ENCODE results near the gene CALML6.

CALML6 gene

GRCh38 chr1:1956101-1956500, 41.0 kb downstream of the CALML6 start:
- Histone ChIP-seq H2AFZ (ENCODE audit: low read length) (no peak overlapping the region), H4K20me1 (ENCODE audit: insufficient read depth, low read length, poor library complexity, severe bottlenecking) (no peaks in the 10 kb centered on the region), H3K4me2 (ENCODE audit: low read depth, low read length, poor library complexity, severe bottlenecking) (no peak overlapping the region), H3K9ac (ENCODE audit: low read depth, low read length, poor library complexity, severe bottlenecking) (no peak overlapping the region), H3K36me3 (ENCODE audit: insufficient read depth, low read length) (no peaks in the 10 kb centered on the region), H3K9me3 (ENCODE audit: insufficient read depth, low read depth, low read length) (no peaks in the 10 kb centered on the region), H3K9me2 (replicated peaks; ENCODE audit: low read depth, low read length) (no peaks in the 10 kb centered on the region), H3K27me3 (ENCODE audit: insufficient read depth, low read length, poor library complexity, severe bottlenecking) (no peaks in the 10 kb centered on the region), H3K4me1 (ENCODE audit: insufficient read depth, low read length, poor library complexity, severe bottlenecking) (peaks cover 4% of the 10 kb centered on the region), H3K4me3 (ENCODE audit: low read length, poor library complexity, severe bottlenecking) (no peak overlapping the region), H3F3A (ENCODE audit: low read depth) (no peaks in the 10 kb centered on the region), H3K79me2 (ENCODE audit: insufficient read depth, low read length) (no peaks in the 10 kb centered on the region)
- TF ChIP-seq EZH2phosphoT487 (IDR thresholded peaks at IDR 0.05; ENCODE audit: borderline replicate concordance) (no peak), CTCF (conservative IDR thresholded peaks at IDR 0.05; ENCODE audit: low read length) (no peak)

DNA sequence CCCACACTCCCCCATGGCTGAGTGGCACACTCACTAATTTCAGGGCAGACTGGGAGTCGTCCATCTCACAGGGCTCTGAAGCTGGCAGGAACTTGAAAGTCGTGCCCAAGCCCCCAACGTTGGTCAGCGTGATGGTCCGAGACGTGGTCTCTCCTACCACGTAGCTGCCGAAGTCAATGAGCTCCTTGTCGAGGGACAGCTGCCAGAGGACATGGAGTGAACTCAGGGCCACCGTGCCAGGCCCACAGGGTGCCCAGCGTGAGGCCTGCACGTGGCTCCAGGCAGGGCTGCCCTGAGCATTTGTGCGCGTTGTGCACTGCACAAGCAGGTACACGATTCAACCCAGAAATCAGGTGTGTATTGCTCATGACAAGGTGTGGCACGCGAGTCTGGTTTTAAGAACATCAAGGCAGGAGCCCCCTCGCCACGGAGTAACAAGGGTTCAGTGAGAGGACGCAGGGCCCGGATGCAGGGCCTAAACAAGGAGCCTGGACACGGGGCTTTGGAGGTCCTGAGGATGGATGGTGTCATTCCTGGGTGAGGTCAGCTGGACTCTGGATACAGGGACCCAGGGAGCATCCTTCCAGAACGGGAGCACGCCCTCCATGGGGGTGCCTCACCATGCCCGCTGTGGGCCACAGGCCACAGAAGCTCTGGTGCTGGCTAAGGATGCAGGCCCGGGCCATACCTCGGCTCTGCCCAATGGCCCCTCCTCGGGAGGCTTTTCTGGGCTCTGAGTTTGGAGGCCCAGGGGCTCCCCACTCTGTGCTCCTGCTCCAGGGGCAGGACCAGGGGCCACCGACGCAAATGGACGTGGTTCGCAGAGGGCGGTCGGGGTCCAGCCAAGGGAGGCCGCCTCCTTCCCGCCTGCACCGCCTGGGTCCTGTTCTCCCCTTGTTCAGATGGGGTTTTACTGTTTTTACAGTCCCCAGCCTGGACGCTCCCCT, 41.8 kb downstream of the CALML6 start:
- H3K4me2 ChIP-seq (ENCODE audit: low read depth, low read length, poor library complexity, severe bottlenecking), result no peak overlapping the region
- TF ChIP-seq EZH2phosphoT487 (IDR thresholded peaks at IDR 0.05; ENCODE audit: borderline replicate concordance), result no peak
- TF ChIP-seq CTCF (conservative IDR thresholded peaks at IDR 0.05; ENCODE audit: low read length), result no peak

DNA sequence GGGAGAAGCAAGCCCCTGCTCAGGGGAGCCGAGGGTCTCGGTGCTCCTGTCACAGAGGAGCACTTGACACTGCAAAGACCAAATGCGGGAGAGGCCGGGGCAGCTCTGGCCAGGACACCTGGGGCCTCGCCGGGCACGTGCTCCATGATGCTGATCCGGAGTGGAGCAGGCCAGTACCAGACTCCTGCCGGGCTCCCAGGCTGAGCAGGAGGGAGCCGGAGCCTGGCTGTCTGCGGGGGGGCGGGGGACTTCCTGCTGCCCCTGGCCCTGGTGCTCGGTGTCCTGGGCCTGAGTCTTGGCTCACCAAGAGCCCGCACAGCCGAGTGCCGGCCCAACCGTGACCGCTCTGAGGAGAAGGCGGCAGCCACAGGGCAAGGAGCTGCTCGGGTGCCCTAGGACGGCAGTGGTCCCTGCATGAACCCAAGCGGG, 42.5 kb downstream of the CALML6 start:
- Histone ChIP-seq H3K9ac (ENCODE audit: low read depth, low read length, poor library complexity, severe bottlenecking) (no peak overlapping the region), H3K27me3 (ENCODE audit: insufficient read depth, low read length, poor library complexity, severe bottlenecking) (no peaks in the 10 kb centered on the region), H3K4me1 (ENCODE audit: insufficient read depth, low read length, poor library complexity, severe bottlenecking) (peaks cover 4% of the 10 kb centered on the region), H3K36me3 (ENCODE audit: insufficient read depth, low read length) (no peaks in the 10 kb centered on the region), H3K9me2 (replicated peaks; ENCODE audit: low read depth, low read length) (no peaks in the 10 kb centered on the region), H3K9me3 (ENCODE audit: insufficient read depth, low read depth, low read length) (no peaks in the 10 kb centered on the region), H3K4me2 (ENCODE audit: low read depth, low read length, poor library complexity, severe bottlenecking) (no peak overlapping the region), H4K20me1 (ENCODE audit: insufficient read depth, low read length, poor library complexity, severe bottlenecking) (no peaks in the 10 kb centered on the region), H3K4me3 (ENCODE audit: low read length, poor library complexity, severe bottlenecking) (no peak overlapping the region), H3F3A (ENCODE audit: low read depth) (no peaks in the 10 kb centered on the region), H2AFZ (ENCODE audit: low read length) (no peak overlapping the region), H3K79me2 (ENCODE audit: insufficient read depth, low read length) (no peaks in the 10 kb centered on the region)
- TF ChIP-seq EZH2phosphoT487 (IDR thresholded peaks at IDR 0.05; ENCODE audit: borderline replicate concordance), result no peak
- TF ChIP-seq CTCF (conservative IDR thresholded peaks at IDR 0.05; ENCODE audit: low read length), result no peak

More for the DNA sequence above, 41.8 kb downstream of the CALML6 start:
- H3K9ac ChIP-seq (ENCODE audit: low read depth, low read length, poor library complexity, severe bottlenecking), result no peak overlapping the region
- H2AFZ ChIP-seq (ENCODE audit: low read length), result no peak overlapping the region
- peaks cover 4% of the 10 kb centered on the region for H3K4me1 ChIP-seq (ENCODE audit: insufficient read depth, low read length, poor library complexity, severe bottlenecking)
- H3K36me3 ChIP-seq (ENCODE audit: insufficient read depth, low read length), result no peaks in the 10 kb centered on the region
- no peaks in the 10 kb centered on the region for H3K9me2 ChIP-seq (replicated peaks; ENCODE audit: low read depth, low read length)
- no peaks in the 10 kb centered on the region for H3F3A ChIP-seq (ENCODE audit: low read depth)
- H3K79me2 ChIP-seq (ENCODE audit: insufficient read depth, low read length), result no peaks in the 10 kb centered on the region
- no peaks in the 10 kb centered on the region for H3K9me3 ChIP-seq (ENCODE audit: insufficient read depth, low read depth, low read length)
- no peak overlapping the region for H3K4me3 ChIP-seq (ENCODE audit: low read length, poor library complexity, severe bottlenecking)
- no peaks in the 10 kb centered on the region for H4K20me1 ChIP-seq (ENCODE audit: insufficient read depth, low read length, poor library complexity, severe bottlenecking)
- H3K27me3 ChIP-seq (ENCODE audit: insufficient read depth, low read length, poor library complexity, severe bottlenecking), result no peaks in the 10 kb centered on the region
